Muscle layer of duodenum (tissue), 2 donors: ENCODE data around the gene SDC3.
A peak's percentile ranks its signal among the peaks of the same experiment; 100 is the strongest.

ENCODE experiments used
- H3K27ac ChIP-seq: one replicate; pipeline ENCODE4 v1.7.0; 2013; ENCODE audit warnings: mild to moderate bottlenecking, low read length
- H3K27me3 ChIP-seq: one replicate; pipeline ENCODE4 v1.7.0; 2013; ENCODE audit warnings: low read depth, mild to moderate bottlenecking, control low read depth, low read length
- H3K36me3 ChIP-seq, 2 donors: one replicate each; pipeline ENCODE4 v1.7.0; 2013; ENCODE audit warnings: low read length in 2 of 2, control low read depth in 1 of 2, mild to moderate bottlenecking in 1 of 2; ENCODE audit not compliant: insufficient read depth in 2 of 2, control insufficient read depth in 1 of 2
- H3K4me1 ChIP-seq, 2 donors: one replicate each; pipeline ENCODE4 v1.7.0; 2013; ENCODE audit warnings: low read length in 2 of 2, mild to moderate bottlenecking in 2 of 2, control low read depth in 1 of 2, moderate library complexity in 1 of 2; ENCODE audit not compliant: insufficient read depth in 2 of 2, control insufficient read depth in 1 of 2
- H3K4me3 ChIP-seq, 2 donors: one replicate each; pipeline ENCODE4 v1.7.0; 2013; ENCODE audit warnings: low read length in 2 of 2, low read depth in 1 of 2, mild to moderate bottlenecking in 1 of 2
- H3K9me3 ChIP-seq, 2 donors: one replicate each; pipeline ENCODE4 v1.7.0; 2013; ENCODE audit warnings: low read length in 2 of 2, control low read depth in 1 of 2, mild to moderate bottlenecking in 1 of 2; ENCODE audit not compliant: control insufficient read depth in 1 of 2
- donor health status: healthy.

SDC3 gene

GRCh38 chr1:30911059-30911954 lies 2.7 kb upstream of the SDC3 start:
- Histone ChIP-seq H3K4me3 (no peak overlapping the region), H3K27ac (no peak overlapping the region), H3K4me1 (peaks cover 6 to 24% of the 10 kb centered on the region in 2 donors), H3K36me3 (no peaks in the 10 kb centered on the region), H3K27me3 (peaks cover 6% of the 10 kb centered on the region), H3K9me3 (no peaks in the 10 kb centered on the region)

- Histone ChIP-seq H3K9me3 (no peaks in the 10 kb centered on the region), H3K27me3 (peaks cover 6% of the 10 kb centered on the region), H3K4me1 (peaks cover 6 to 40% of the 10 kb centered on the region in 2 donors), H3K27ac (no peak overlapping the region), H3K36me3 (no peaks in the 10 kb centered on the region), H3K4me3 (peak overlapping the region in 1 of 2 donors; percentile 58)
These were observed 959 bp upstream of the SDC3 start for GRCh38 chr1:30909365-30910068.

- peaks cover 6% of the 10 kb centered on the region for H3K27me3 ChIP-seq
- H3K9me3 ChIP-seq = no peaks in the 10 kb centered on the region
- H3K4me3 ChIP-seq = peak overlapping the region in 1 of 2 donors; percentile 78
- H3K36me3 ChIP-seq = no peaks in the 10 kb centered on the region
- no peak overlapping the region for H3K27ac ChIP-seq
- H3K4me1 ChIP-seq = peaks cover 6 to 50% of the 10 kb centered on the region in 2 donors
These were observed 252 bp downstream of the SDC3 start for GRCh38 chr1:30908316-30908695.

- no peaks in the 10 kb centered on the region for H3K9me3 ChIP-seq
- H3K4me1 ChIP-seq = peaks cover 6 to 56% of the 10 kb centered on the region in 2 donors
- H3K4me3 ChIP-seq = peak overlapping the region; percentile 59 to 78
- no peaks in the 10 kb centered on the region for H3K36me3 ChIP-seq
- no peak overlapping the region for H3K27ac ChIP-seq
- peaks cover 6% of the 10 kb centered on the region for H3K27me3 ChIP-seq
These were observed 860 bp downstream of the SDC3 start for GRCh38 chr1:30907481-30908315.

DNA sequence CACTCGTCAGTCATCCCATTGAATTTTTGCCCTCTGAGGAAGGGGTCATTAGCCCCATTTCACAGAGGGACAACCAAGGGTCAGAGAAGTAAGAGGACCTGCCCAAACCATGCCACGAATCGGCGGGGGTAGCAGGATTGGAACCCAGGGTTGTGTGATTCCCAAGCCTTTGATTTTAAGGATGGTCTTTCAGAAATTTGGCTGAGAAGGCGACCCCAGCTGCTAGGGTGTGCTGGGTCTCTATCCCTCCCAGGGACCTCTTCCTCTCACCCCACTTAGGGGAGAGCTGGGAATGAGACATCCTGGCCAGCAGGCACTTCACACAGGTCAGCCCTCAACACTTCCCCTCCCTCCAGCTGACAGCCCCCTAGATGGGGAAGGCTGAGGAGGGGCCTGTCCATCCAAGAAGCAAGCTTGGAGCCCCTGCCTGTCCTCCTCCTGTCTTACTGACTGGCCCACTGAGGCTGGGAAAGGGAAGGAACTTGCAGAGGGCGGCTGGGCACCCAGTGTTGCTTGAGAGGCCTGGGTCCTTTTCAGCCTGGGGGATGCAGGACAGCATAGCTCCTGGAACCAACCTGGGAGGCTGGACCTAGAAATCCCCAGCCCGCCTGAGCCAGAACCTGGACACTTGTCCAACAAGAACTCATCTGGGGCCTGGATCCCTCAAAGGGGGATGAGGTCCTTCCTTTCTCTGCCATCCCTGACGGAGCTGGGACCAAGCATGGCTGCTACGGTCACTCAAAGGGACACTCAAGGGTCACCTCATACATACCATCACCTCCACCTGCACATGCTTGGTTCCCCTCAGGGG lies 1.7 kb downstream of the SDC3 start:
- Histone ChIP-seq H3K4me3 (peak overlapping the region; percentile 59 to 78), H3K4me1 (peaks cover 6 to 65% of the 10 kb centered on the region in 2 donors), H3K27ac (no peak overlapping the region), H3K36me3 (no peaks in the 10 kb centered on the region), H3K9me3 (no peaks in the 10 kb centered on the region), H3K27me3 (peaks cover 6% of the 10 kb centered on the region)

DNA sequence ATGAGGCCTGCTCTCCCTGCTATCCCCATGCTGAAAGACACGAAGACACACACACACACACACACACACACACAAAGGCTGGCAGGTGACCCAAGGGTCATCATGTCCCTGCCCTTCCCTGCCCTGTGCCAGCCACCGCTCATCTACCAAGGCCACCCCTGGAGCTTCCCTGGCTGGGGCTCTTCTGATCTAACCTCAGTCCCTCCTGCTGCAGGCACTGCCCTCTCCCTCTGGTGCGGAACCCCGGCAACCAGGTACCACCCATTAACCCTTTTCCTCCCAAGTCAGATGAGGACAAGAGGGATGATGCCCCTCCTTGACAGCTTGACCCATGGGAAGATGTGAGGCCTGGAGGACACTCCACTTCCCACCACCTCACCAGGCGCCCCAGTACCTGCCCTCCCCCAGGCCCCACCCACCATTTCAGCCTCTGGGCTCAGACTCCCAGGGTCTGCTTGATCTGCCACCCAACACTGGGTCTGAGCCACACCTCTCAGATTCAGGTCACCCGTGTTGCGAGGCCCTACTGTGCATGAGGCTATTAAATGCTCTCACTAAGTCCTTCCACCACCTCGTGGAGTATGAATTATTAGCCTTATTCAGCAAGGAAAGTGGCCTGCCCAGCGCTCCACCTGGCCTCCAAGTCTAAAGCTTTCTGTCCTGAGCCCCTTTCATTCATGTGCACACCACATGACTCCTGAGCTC lies 2.5 kb downstream of the SDC3 start:
- peaks cover 2 to 73% of the 10 kb centered on the region in 2 donors for H3K4me1 ChIP-seq
- no peaks in the 10 kb centered on the region for H3K36me3 ChIP-seq
- H3K4me3 ChIP-seq = peak overlapping the region in 1 of 2 donors; percentile 78
- H3K27ac ChIP-seq = no peak overlapping the region
- H3K9me3 ChIP-seq = no peaks in the 10 kb centered on the region
- peaks cover 6% of the 10 kb centered on the region for H3K27me3 ChIP-seq

DNA sequence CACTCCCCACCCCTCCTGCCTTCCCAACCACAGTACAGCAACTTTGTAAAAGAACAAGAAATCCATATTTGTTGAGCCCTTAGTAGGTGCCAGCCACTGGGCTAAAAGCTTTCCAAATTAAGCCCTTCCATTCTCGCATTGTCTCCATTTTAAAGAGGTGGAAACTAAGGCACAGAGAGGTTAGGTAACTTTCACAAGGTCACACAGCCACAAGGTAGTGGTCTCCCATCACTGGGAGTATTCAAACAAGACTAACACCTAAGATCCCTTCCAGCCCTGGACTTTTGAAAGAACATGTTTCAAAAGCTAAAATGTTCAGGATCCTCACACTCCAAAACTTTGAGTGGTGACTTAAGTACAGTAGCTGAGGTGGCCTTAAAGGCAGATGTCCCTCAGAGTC lies 3.2 kb downstream of the SDC3 start:
- Histone ChIP-seq H3K4me1 (peaks cover 0 to 73% of the 10 kb centered on the region in 2 donors), H3K27ac (no peak overlapping the region), H3K36me3 (no peaks in the 10 kb centered on the region), H3K4me3 (no peak overlapping the region), H3K9me3 (no peaks in the 10 kb centered on the region), H3K27me3 (peaks cover 6% of the 10 kb centered on the region)

DNA sequence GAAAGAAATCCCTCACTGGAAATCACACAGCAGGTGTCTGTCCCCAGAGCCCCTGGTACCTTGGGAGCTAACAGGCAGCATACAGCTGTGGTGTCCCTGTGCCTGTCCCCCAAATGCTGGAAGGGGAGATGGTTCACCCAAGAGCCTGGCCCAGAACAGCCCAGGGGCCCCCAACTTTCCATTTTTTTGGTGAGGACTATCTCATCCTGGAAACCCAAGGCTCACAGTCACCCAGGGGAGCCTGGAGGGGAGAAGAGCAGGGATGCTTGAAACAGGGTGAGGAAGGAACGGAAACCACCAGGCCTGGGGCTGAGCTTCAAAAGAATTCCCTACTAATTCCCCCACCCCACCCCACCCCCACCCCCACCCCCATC lies 3.6 kb downstream of the SDC3 start:
- Histone ChIP-seq H3K4me1 (peaks cover 0 to 70% of the 10 kb centered on the region in 2 donors), H3K27me3 (peaks cover 6% of the 10 kb centered on the region), H3K9me3 (no peaks in the 10 kb centered on the region), H3K36me3 (no peaks in the 10 kb centered on the region), H3K4me3 (no peak overlapping the region), H3K27ac (no peak overlapping the region)

DNA sequence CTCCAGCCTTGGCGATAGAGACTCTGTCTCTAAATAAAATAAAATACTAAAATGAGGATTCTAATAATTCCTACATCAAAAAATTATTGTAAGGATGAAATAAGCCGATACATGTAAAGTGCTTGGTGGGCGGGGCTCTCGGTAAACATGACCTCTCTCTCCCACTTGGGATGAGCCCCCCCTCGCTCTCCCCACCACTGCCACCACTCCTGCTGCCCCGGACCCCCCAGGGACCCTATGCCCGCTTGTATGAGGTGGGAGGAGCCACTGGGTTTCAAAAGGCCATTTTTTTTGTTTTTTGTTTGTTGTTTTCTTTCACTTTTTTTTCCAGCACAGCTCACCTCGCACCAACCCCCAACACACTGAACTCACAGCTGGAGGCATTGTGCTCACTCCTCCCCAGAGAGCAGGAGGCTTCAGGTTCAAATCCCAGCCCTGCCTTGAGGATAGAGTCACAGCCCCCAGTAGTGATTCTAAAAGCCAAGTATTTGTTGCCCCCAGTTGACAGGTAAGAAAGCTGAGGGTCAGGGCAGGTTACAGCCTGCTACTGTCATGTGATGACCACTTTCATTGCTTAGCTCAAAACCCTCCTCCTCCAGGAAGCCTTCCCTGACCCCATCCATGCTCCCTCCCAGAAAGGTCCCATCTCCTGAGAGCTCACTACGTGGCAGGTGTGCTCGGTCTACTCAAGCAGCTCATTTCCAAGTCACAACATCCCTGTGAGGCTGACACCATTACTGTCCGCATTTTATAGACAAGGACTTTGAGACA lies 4.2 kb downstream of the SDC3 start:
- H3K9me3 ChIP-seq = no peaks in the 10 kb centered on the region
- H3K27me3 ChIP-seq = peaks cover 6% of the 10 kb centered on the region
- H3K36me3 ChIP-seq = no peaks in the 10 kb centered on the region
- peaks cover 0 to 70% of the 10 kb centered on the region in 2 donors for H3K4me1 ChIP-seq
- H3K27ac ChIP-seq = no peak overlapping the region
- no peak overlapping the region for H3K4me3 ChIP-seq
